OCI-LY3 (cell line): ENCODE results near the gene AKR1E2.

Experiments used
- EZH2phosphoT487 ChIP-seq: fragments of 200-600 bp; shearing (Covaris generic); IDR thresholded peaks from 2 replicates; pipeline ENCODE4 v1.6.1; 2018; ENCODE audit warnings: antibody characterized with exemption, mixed run types, low read depth
- TF ChIP-seq, protein P1 (sequence below): fragments of 200-600, 300-600 bp; sonication (generic); IDR thresholded peaks from 2 replicates; pipeline ENCODE4 v1.5.1; 2014; ENCODE audit warnings: antibody characterized with exemption, low read length, low read depth

DNA sequence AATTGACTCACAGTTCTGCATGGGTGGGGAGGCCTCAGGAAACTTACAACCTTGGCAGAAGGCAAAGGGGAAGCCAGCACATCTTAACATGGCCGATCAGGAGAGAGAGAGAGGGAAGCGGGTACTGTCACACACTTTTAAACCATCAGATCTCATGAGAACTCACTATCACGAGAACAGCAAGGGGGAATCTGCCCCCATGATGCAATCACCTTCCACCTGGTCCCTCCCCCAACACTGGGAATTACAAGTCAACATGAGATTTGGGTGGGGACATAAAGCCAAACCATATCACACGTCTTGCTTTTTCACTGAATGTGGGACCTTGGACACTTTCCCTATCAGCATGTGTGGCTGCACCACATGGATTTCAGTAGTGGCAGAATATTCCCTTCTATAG, 9.0 kb upstream of the AKR1E2 start:
- TF ChIP-seq EZH2phosphoT487: no peak
- TF ChIP-seq, protein P1, sequence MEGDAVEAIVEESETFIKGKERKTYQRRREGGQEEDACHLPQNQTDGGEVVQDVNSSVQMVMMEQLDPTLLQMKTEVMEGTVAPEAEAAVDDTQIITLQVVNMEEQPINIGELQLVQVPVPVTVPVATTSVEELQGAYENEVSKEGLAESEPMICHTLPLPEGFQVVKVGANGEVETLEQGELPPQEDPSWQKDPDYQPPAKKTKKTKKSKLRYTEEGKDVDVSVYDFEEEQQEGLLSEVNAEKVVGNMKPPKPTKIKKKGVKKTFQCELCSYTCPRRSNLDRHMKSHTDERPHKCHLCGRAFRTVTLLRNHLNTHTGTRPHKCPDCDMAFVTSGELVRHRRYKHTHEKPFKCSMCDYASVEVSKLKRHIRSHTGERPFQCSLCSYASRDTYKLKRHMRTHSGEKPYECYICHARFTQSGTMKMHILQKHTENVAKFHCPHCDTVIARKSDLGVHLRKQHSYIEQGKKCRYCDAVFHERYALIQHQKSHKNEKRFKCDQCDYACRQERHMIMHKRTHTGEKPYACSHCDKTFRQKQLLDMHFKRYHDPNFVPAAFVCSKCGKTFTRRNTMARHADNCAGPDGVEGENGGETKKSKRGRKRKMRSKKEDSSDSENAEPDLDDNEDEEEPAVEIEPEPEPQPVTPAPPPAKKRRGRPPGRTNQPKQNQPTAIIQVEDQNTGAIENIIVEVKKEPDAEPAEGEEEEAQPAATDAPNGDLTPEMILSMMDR: no peak
